ENCODE measurements around the gene LMNTD1. TPM values are rescaled to one million over a fixed set of nuclear protein-coding genes. Genes with fewer than 3 reads are reported as not detected.

The LMNTD1 gene
- polyA plus RNA-seq, 1 of the 3 experiments (the other 2 are of a cell fraction) = 0.20 TPM

DNA sequence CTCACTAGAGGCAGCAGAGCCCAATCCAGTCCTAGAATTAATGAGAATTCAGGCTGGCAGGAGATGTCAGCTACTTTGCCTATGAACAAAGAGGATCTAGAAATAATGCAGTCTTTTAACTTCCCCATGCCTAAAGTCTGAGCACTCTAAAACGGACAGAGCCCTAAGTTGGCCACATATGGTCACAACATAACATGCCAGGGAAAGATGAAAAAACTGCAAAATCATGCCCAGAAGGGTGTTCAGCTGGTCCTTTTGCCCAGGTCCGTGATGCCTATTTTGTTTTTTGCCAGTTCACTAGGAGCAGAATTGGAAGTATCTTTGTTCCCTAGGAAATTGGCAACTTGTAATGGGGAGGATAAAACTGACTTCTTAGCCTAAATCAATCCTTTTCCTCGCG is 20.3 kb upstream of the LMNTD1 start:
- TF ChIP-seq JUND (IDR thresholded peaks at IDR 0.05) (no peak), CTCF (IDR thresholded peaks at IDR 0.05) (no peak), RXRA (IDR thresholded peaks at IDR 0.05; ENCODE audit: borderline replicate concordance, low read depth) (no peak), FOXJ3 (CRISPR knock-in tag; IDR thresholded peaks at IDR 0.05) (no peak), FOXM1 (IDR thresholded peaks at IDR 0.05; ENCODE audit: low read depth) (no peak), MEF2A (IDR thresholded peaks at IDR 0.05; ENCODE audit: borderline replicate concordance, low read depth) (no peak), FOSL2 (IDR thresholded peaks at IDR 0.05; ENCODE audit: borderline replicate concordance, low read depth) (no peak), RFX5 (IDR thresholded peaks at IDR 0.05; ENCODE audit: low read length) (no peak), ZBTB33 (IDR thresholded peaks at IDR 0.05; ENCODE audit: borderline replicate concordance, low read depth) (no peak), IRF3 (IDR thresholded peaks at IDR 0.05; ENCODE audit: low read depth, low read length) (no peak), TCF12 (IDR thresholded peaks at IDR 0.05) (no peak)
- TF ChIP-seq, protein P1, sequence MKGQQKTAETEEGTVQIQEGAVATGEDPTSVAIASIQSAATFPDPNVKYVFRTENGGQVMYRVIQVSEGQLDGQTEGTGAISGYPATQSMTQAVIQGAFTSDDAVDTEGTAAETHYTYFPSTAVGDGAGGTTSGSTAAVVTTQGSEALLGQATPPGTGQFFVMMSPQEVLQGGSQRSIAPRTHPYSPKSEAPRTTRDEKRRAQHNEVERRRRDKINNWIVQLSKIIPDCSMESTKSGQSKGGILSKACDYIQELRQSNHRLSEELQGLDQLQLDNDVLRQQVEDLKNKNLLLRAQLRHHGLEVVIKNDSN (IDR thresholded peaks at IDR 0.05; ENCODE audit: borderline replicate concordance, low read depth) = no peak
- TF ChIP-seq, protein P2, sequence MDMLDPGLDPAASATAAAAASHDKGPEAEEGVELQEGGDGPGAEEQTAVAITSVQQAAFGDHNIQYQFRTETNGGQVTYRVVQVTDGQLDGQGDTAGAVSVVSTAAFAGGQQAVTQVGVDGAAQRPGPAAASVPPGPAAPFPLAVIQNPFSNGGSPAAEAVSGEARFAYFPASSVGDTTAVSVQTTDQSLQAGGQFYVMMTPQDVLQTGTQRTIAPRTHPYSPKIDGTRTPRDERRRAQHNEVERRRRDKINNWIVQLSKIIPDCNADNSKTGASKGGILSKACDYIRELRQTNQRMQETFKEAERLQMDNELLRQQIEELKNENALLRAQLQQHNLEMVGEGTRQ (IDR thresholded peaks at IDR 0.05; ENCODE audit: borderline replicate concordance, low read depth, low read length) = no peak
- H4K20me1 ChIP-seq (ENCODE audit: insufficient read depth) = no peaks in the 10 kb centered on the region
- no peak for DNase-seq
- POLR2A ChIA-PET = no interaction called here
- H3K4me1 ChIP-seq (ENCODE audit: control insufficient read depth in 1 of 2, insufficient read depth in 2 of 2, low read depth in 1 of 2, low read length in 1 of 2) = peaks cover 0 to 4% of the 10 kb centered on the region in 2 experiments; a peak in 2 of 4 replicates
- no peak overlapping the region for H3K27ac ChIP-seq (ENCODE audit: low read depth in 2 of 2, low read length in 1 of 2)
- H3K9ac ChIP-seq = no peak overlapping the region
- H2AFZ ChIP-seq (ENCODE audit: low read depth) = no peak overlapping the region
- no peaks in the 10 kb centered on the region for H3K9me2 ChIP-seq
- H3K9me3 ChIP-seq = no peaks in the 10 kb centered on the region
- H3K4me3 ChIP-seq (ENCODE audit: low read depth in 2 of 2, low read length in 1 of 2) = no peak overlapping the region
- CTCF ChIA-PET = interaction anchor here (1.3 kb wide), 1 partner anchor 137 kb away, joined by 3 read pairs; no protein-coding TSS in a partner anchor
- no peak overlapping the region for H3K4me2 ChIP-seq
- 90% methylated on average over 4 of the region's 4 CpGs for WGBS (ENCODE audit: low lambda C conversion rate)
- no peaks in the 10 kb centered on the region for H3F3A ChIP-seq (replicated peaks; ENCODE audit: insufficient read depth)
- H3K79me2 ChIP-seq (ENCODE audit: insufficient read depth) = no peaks in the 10 kb centered on the region
- H3K36me3 ChIP-seq (replicated peaks in 1 of 2; ENCODE audit: control insufficient read depth in 1 of 2, insufficient read depth in 2 of 2, low read length in 1 of 2) = no peaks in the 10 kb centered on the region
- H3K27me3 ChIP-seq (ENCODE audit: insufficient read depth) = no peaks in the 10 kb centered on the region
